Measurements from ENCODE around the gene DMWD.

The DMWD gene

GRCh38 chr19:45792470-45793177, at the start of gene DMWD:
DMWD (minus strand) TSS chr19:45792845; CDS start chr19:45792756, 89 bp downstream.
- DNase-seq (ENCODE audit: low read depth in 2 of 2): peak; percentile 100

- DNase-seq (ENCODE audit: low read depth in 2 of 2): no peak
These were observed 49.6 kb upstream of the DMWD start for GRCh38 chr19:45842198-45842597.

- DNase-seq (ENCODE audit: low read depth in 2 of 2): no peak
These were observed 42.3 kb upstream of the DMWD start for GRCh38 chr19:45834970-45835369.

- no peak for DNase-seq (ENCODE audit: low read depth in 2 of 2)
These were observed 36.3 kb upstream of the DMWD start for GRCh38 chr19:45828945-45829344.

- no peak for DNase-seq (ENCODE audit: low read depth in 2 of 2)
These were observed 35.9 kb upstream of the DMWD start for GRCh38 chr19:45828523-45828922.

GRCh38 chr19:45827459-45828093, 34.9 kb upstream of the DMWD start:
- DNase-seq (ENCODE audit: low read depth in 2 of 2): no peak

- DNase-seq (ENCODE audit: low read depth in 2 of 2): no peak
These were observed 34.3 kb upstream of the DMWD start for GRCh38 chr19:45826934-45827333.

GRCh38 chr19:45825917-45826893, 33.6 kb upstream of the DMWD start:
- DNase-seq (ENCODE audit: low read depth in 2 of 2): no peak

- DNase-seq (ENCODE audit: low read depth in 2 of 2): no peak
These were observed 32.6 kb upstream of the DMWD start for GRCh38 chr19:45825263-45825605.

- no peak for DNase-seq (ENCODE audit: low read depth in 2 of 2)
These were observed 32.1 kb upstream of the DMWD start for GRCh38 chr19:45824531-45825262.

GRCh38 chr19:45824041-45824471, 31.4 kb upstream of the DMWD start:
- DNase-seq (ENCODE audit: low read depth in 2 of 2): no peak

GRCh38 chr19:45823182-45823581, 30.5 kb upstream of the DMWD start:
- no peak for DNase-seq (ENCODE audit: low read depth in 2 of 2)

- DNase-seq (ENCODE audit: low read depth in 2 of 2): no peak
These were observed 30.1 kb upstream of the DMWD start for GRCh38 chr19:45822716-45823115.

- DNase-seq (ENCODE audit: low read depth in 2 of 2): no peak
These were observed 28.9 kb upstream of the DMWD start for GRCh38 chr19:45821570-45821969.

GRCh38 chr19:45821103-45821521, 28.5 kb upstream of the DMWD start:
- DNase-seq (ENCODE audit: low read depth in 2 of 2): no peak

- no peak for DNase-seq (ENCODE audit: low read depth in 2 of 2)
These were observed 27.9 kb upstream of the DMWD start for GRCh38 chr19:45820413-45821102.

- no peak for DNase-seq (ENCODE audit: low read depth in 2 of 2)
These were observed 27.1 kb upstream of the DMWD start for GRCh38 chr19:45819769-45820168.

- DNase-seq (ENCODE audit: low read depth in 2 of 2): no peak
These were observed 25.2 kb upstream of the DMWD start for GRCh38 chr19:45817725-45818301.

- peak; percentile 90 to 94 for DNase-seq (ENCODE audit: low read depth in 2 of 2)
These were observed 24.5 kb upstream of the DMWD start for GRCh38 chr19:45817010-45817724.
